Gastroesophageal sphincter (tissue), 3 donors: ENCODE results near the gene BAZ2B.

Source experiments
- EP300 ChIP-seq: sonication (generic); formaldehyde crosslinking; IDR thresholded peaks from one replicate; pipeline ENCODE4 v1.6.1; 2017; ENCODE audit warnings: antibody characterized with exemption, mild to moderate bottlenecking
- POLR2A ChIP-seq, 2 donors: fragments of 450-650 bp; IDR thresholded peaks; one replicate each; pipeline ENCODE4 v1.6.1; 2017; ENCODE audit warnings: antibody characterized with exemption in 2 of 2, mild to moderate bottlenecking in 2 of 2, moderate library complexity in 1 of 2
- POLR2AphosphoS5 ChIP-seq: sonication (generic); formaldehyde crosslinking; IDR thresholded peaks from one replicate; pipeline ENCODE4 v1.6.1; 2017; ENCODE audit warnings: antibody characterized with exemption
- TF ChIP-seq, protein P1 (sequence below), 4 experiments: fragments of 200-600 bp in 2 of 4; fragments of 450-650 bp in 2 of 4; sonication (generic) in 1 of 4; IDR thresholded peaks; one replicate each; pipeline ENCODE4 v1.5.1; 2017 to 2019; ENCODE audit warnings: antibody characterized with exemption in 4 of 4, mild to moderate bottlenecking in 2 of 4, moderate library complexity in 2 of 4

DNA sequence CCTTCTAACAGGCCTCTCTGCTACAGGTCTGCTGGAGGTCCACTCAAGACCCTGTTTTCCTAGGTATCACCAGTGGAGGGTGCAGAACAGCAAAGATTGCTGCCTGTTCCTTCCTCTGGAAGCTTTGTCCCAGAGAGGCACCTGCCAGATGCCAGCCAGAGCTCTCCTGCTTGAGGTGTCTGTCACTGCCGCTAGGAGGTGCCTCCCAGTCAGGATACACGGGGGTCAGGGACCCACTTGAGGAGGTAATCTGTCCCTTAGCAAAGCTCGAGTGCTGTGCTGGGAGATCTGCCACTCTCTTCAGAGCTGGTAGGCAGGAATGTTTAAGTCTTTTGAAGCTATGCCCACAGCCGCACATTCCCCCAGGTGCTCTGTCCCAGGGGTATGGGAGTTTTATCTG, 140.6 kb downstream of the BAZ2B start:
- TF ChIP-seq, protein P1, sequence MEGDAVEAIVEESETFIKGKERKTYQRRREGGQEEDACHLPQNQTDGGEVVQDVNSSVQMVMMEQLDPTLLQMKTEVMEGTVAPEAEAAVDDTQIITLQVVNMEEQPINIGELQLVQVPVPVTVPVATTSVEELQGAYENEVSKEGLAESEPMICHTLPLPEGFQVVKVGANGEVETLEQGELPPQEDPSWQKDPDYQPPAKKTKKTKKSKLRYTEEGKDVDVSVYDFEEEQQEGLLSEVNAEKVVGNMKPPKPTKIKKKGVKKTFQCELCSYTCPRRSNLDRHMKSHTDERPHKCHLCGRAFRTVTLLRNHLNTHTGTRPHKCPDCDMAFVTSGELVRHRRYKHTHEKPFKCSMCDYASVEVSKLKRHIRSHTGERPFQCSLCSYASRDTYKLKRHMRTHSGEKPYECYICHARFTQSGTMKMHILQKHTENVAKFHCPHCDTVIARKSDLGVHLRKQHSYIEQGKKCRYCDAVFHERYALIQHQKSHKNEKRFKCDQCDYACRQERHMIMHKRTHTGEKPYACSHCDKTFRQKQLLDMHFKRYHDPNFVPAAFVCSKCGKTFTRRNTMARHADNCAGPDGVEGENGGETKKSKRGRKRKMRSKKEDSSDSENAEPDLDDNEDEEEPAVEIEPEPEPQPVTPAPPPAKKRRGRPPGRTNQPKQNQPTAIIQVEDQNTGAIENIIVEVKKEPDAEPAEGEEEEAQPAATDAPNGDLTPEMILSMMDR (IDR thresholded peaks at IDR 0.05) = no peak
- TF ChIP-seq POLR2AphosphoS5 = no peak
- TF ChIP-seq EP300 = no peak
- no peak for TF ChIP-seq POLR2A (IDR thresholded peaks at IDR 0.05)
